GM12892 (cell line): Measurements from ENCODE around the gene SMAD7.

Experiments used
- POLR2AphosphoS5 ChIP-seq: IDR thresholded peaks from 2 replicates; pipeline ENCODE4 v1.6.1; 2011; ENCODE audit warnings: low read depth, low read length, control low read depth
- TAF1 ChIP-seq: IDR thresholded peaks from 2 replicates; pipeline ENCODE4 v1.6.1; 2011; ENCODE audit warnings: low read depth, mild to moderate bottlenecking, control low read depth, low read length, borderline replicate concordance

DNA sequence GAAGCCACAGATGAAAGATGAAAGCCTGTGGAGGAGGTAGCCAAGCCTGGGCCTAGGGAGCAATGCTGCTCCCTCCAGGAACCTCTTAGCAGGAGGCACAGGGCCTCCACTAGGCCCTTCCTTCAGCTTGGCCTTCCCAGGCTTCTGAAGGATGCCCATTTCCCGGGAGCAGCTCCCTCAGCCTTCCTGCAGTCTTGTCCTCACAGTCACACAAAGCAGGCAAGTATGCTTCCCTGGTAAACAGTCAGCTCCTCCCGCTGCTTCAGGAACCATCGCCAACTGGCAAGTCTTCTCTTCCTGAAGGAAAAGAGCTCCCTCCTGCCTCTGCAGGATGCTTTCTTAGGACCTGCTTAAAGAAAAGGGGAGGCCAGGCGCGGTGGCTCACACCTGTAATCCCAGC lies 53.2 kb downstream of the SMAD7 start:
- TF ChIP-seq TAF1 (no peak), POLR2AphosphoS5 (no peak)
